ENCODE measurements around the gene ARHGEF7. TPM values are rescaled to one million over a fixed set of nuclear protein-coding genes. Genes with fewer than 3 reads are reported as not detected.
A peak's percentile ranks its signal among the peaks of the same experiment; 100 is the strongest.

The ARHGEF7 gene
- total RNA-seq, 2 donors from 2014 or later, result 49.5 to 53.5 TPM

- H3K27ac ChIP-seq (ENCODE audit: low read depth, low read length), result peak overlapping the region; percentile 66
- Mint-ChIP-seq H3K4me1 (peaks cover 9% of the 10 kb centered on the region), H3K27me3 (ENCODE audit: insufficient read depth) (no peaks in the 10 kb centered on the region), H3K9me3 (no peaks in the 10 kb centered on the region), H3K36me3 (ENCODE audit: low read depth) (peaks cover 46% of the 10 kb centered on the region), H3K4me3 (no peak overlapping the region), H3K27ac (peak overlapping the region; percentile 26)
- H3K27me3 ChIP-seq (ENCODE audit: control insufficient read depth, insufficient read depth, low read length, poor library complexity, severe bottlenecking), result no peaks in the 10 kb centered on the region
- H3K9me3 ChIP-seq (ENCODE audit: control insufficient read depth, low read length), result no peaks in the 10 kb centered on the region
- 69 to 86% methylated on average over 8 to 16 of the region's 16 CpGs for WGBS, 2 experiments (ENCODE audit: insufficient coverage in 1 of 2, insufficient read length in 1 of 2)
- DNase-seq, result no peak
- H3K4me3 ChIP-seq (ENCODE audit: low read length), result no peak overlapping the region
- H3K9ac ChIP-seq (ENCODE audit: extremely low read depth, low read length, poor library complexity, severe bottlenecking), result no peak overlapping the region
- peaks cover 44% of the 10 kb centered on the region for H3K36me3 ChIP-seq (ENCODE audit: control insufficient read depth, insufficient read depth, low read length)
- no peak for TF ChIP-seq CTCF (conservative IDR thresholded peaks at IDR 0.05)
- no peaks in the 10 kb centered on the region for H3K4me1 ChIP-seq (ENCODE audit: control insufficient read depth, insufficient read depth, low read length)
Observed at GRCh38 chr13:111241006-111241755, 126.1 kb downstream of the ARHGEF7 start.

DNA sequence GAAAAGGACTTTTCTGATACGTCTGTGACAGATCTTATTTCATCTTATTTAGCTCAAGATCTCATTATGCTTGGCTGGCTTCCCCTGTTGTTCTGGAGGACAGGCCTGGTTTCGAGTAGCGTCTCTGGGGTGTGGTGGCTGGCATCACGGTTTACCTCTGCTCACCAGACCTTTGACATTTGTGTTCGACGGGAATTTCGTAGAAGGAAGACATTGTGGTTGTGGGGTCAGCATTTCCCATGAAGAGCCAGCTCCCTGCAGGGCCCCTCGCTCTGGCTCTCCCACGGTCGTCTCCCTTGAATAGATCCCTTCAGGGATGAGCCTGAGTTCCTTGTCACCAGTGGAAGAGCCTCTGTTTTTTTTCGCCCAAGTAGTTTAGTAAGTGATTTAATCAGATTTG, 126.8 kb downstream of the ARHGEF7 start:
- H3K27ac ChIP-seq (ENCODE audit: low read depth, low read length), result no peak overlapping the region
- WGBS, 2 experiments (ENCODE audit: insufficient coverage in 1 of 2, insufficient read length in 1 of 2), result 89 to 95% methylated on average over 6 to 11 of the region's 11 CpGs
- H3K9me3 Mint-ChIP-seq, result no peaks in the 10 kb centered on the region
- no peak overlapping the region for H3K4me3 Mint-ChIP-seq
- H3K36me3 ChIP-seq (ENCODE audit: control insufficient read depth, insufficient read depth, low read length), result peaks cover 47% of the 10 kb centered on the region
- no peak for DNase-seq
- no peaks in the 10 kb centered on the region for H3K4me1 ChIP-seq (ENCODE audit: control insufficient read depth, insufficient read depth, low read length)
- H3K27ac Mint-ChIP-seq, result peak overlapping the region; percentile 26
- H3K36me3 Mint-ChIP-seq (ENCODE audit: low read depth), result peaks cover 51% of the 10 kb centered on the region
- no peak for TF ChIP-seq CTCF (conservative IDR thresholded peaks at IDR 0.05)
- no peaks in the 10 kb centered on the region for H3K9me3 ChIP-seq (ENCODE audit: control insufficient read depth, low read length)
- H3K9ac ChIP-seq (ENCODE audit: extremely low read depth, low read length, poor library complexity, severe bottlenecking), result no peak overlapping the region
- H3K4me1 Mint-ChIP-seq, result peaks cover 9% of the 10 kb centered on the region
- no peaks in the 10 kb centered on the region for H3K27me3 ChIP-seq (ENCODE audit: control insufficient read depth, insufficient read depth, low read length, poor library complexity, severe bottlenecking)
- H3K4me3 ChIP-seq (ENCODE audit: low read length), result no peak overlapping the region
- H3K27me3 Mint-ChIP-seq (ENCODE audit: insufficient read depth), result no peaks in the 10 kb centered on the region

DNA sequence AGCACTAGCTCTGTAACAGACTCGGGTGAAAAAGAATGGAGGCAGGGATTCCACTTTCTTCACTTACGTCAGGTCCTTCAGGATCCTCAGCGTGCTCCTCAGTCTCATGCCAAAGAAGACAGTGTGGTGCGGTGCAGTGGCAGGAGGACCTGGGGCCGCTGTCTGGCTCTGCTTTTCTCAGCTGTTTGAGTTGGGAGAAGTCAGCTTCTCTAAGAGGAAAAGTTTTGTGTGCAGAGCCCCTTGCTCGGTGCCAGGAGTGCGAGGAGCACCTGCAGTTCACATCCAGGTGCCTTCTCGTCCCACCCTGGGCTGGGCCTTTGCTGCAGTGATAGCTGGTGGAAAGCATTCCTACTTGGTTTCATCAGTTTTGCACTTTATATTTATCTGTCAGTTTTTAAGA, 127.5 kb downstream of the ARHGEF7 start:
- peaks cover 57% of the 10 kb centered on the region for H3K36me3 Mint-ChIP-seq (ENCODE audit: low read depth)
- Histone ChIP-seq H3K4me1 (ENCODE audit: control insufficient read depth, insufficient read depth, low read length) (no peaks in the 10 kb centered on the region), H3K27me3 (ENCODE audit: control insufficient read depth, insufficient read depth, low read length, poor library complexity, severe bottlenecking) (no peaks in the 10 kb centered on the region), H3K36me3 (ENCODE audit: control insufficient read depth, insufficient read depth, low read length) (peaks cover 50% of the 10 kb centered on the region), H3K9ac (ENCODE audit: extremely low read depth, low read length, poor library complexity, severe bottlenecking) (no peak overlapping the region), H3K4me3 (ENCODE audit: low read length) (no peak overlapping the region), H3K27ac (ENCODE audit: low read depth, low read length) (no peak overlapping the region), H3K9me3 (ENCODE audit: control insufficient read depth, low read length) (no peaks in the 10 kb centered on the region)
- H3K4me3 Mint-ChIP-seq, result no peak overlapping the region
- DNase-seq, result peak; percentile 24
- H3K9me3 Mint-ChIP-seq, result no peaks in the 10 kb centered on the region
- H3K27me3 Mint-ChIP-seq (ENCODE audit: insufficient read depth), result no peaks in the 10 kb centered on the region
- no peak for TF ChIP-seq CTCF (conservative IDR thresholded peaks at IDR 0.05)
- peaks cover 11% of the 10 kb centered on the region for H3K4me1 Mint-ChIP-seq
- no peak overlapping the region for H3K27ac Mint-ChIP-seq
- WGBS, 2 experiments (ENCODE audit: insufficient coverage in 1 of 2, insufficient read length in 1 of 2), result 97 to 100% methylated on average over 4 to 8 of the region's 8 CpGs
